DND-41 (cell line): Measurements from ENCODE around the gene SLC35F2.

ENCODE experiments used
- ATAC-seq: fragments of 200-7000 bp; cut with Tn5 transposase; 3 replicates; pipeline ENCODE4 v1.9.1; 2021; ENCODE audit warnings: low read depth; ENCODE audit not compliant: insufficient read depth
- DNase-seq: peaks from one replicate; pipeline ENCODE4 v3.0.0-alpha.2; 2020
- H2AFZ ChIP-seq: 2 replicates; pipeline ENCODE4 v1.6.0; 2012; ENCODE audit warnings: low read depth, low read length
- H3K27ac ChIP-seq: 2 replicates; pipeline ENCODE4 v1.5.1; 2012; ENCODE audit warnings: low read length, inconsistent platforms
- H3K27me3 ChIP-seq: fragments of 200-600 bp; sonication (generic); 2 replicates; pipeline ENCODE4 v1.6.0; 2012; ENCODE audit warnings: low read length, mild to moderate bottlenecking, inconsistent platforms; ENCODE audit not compliant: insufficient read depth, poor library complexity
- H3K36me3 ChIP-seq: 2 replicates; pipeline ENCODE4 v1.5.1; 2012; ENCODE audit warnings: low read length, inconsistent platforms; ENCODE audit not compliant: insufficient read depth
- H3K4me1 ChIP-seq: 2 replicates; pipeline ENCODE4 v1.5.1; 2012; ENCODE audit warnings: mild to moderate bottlenecking, low read length; ENCODE audit not compliant: insufficient read depth
- H3K4me2 ChIP-seq: 2 replicates; pipeline ENCODE4 v1.6.0; 2012; ENCODE audit warnings: mild to moderate bottlenecking, moderate library complexity, low read length, inconsistent platforms; ENCODE audit not compliant: insufficient read depth
- H3K4me3 ChIP-seq, 2 experiments: fragments of 200-600 bp in 1 of 2; shearing (Covaris generic) in 1 of 2; 2 replicates each; pipeline ENCODE4 v1.5.1; 2012 to 2016; ENCODE audit warnings: inconsistent platforms in 2 of 2, low read length in 2 of 2, mild to moderate bottlenecking in 2 of 2, low read depth in 1 of 2, moderate library complexity in 1 of 2
- H3K79me2 ChIP-seq: 2 replicates; pipeline ENCODE4 v1.6.0; 2012; ENCODE audit warnings: low read length, inconsistent platforms; ENCODE audit not compliant: insufficient read depth
- H3K9ac ChIP-seq: 2 replicates; pipeline ENCODE4 v1.6.0; 2012; ENCODE audit warnings: low read depth, mild to moderate bottlenecking, inconsistent platforms, low read length, moderate library complexity
- H3K9me3 ChIP-seq: 2 replicates; pipeline ENCODE4 v1.5.1; 2012; ENCODE audit warnings: low read length, moderate library complexity, mild to moderate bottlenecking, inconsistent platforms; ENCODE audit not compliant: insufficient read depth, severe bottlenecking
- H4K20me1 ChIP-seq: 2 replicates; pipeline ENCODE4 v1.6.0; 2012; ENCODE audit warnings: low read length; ENCODE audit not compliant: insufficient read depth
- EZH2 ChIP-seq: IDR thresholded peaks from 3 replicates; pipeline ENCODE4 v1.6.1; 2012; ENCODE audit warnings: borderline replicate concordance, low read depth, mild to moderate bottlenecking, moderate library complexity, low read length, inconsistent platforms; ENCODE audit not compliant: severe bottlenecking
- TF ChIP-seq, protein P1 (sequence below): IDR thresholded peaks from 2 replicates; pipeline ENCODE4 v1.5.1; 2012; ENCODE audit warnings: borderline replicate concordance, low read length, moderate library complexity, mild to moderate bottlenecking; ENCODE audit not compliant: poor library complexity, severe bottlenecking; ENCODE audit errors: extremely low read depth

Gene SLC35F2

GRCh38 chr11:107819361-107820014 is 39.1 kb downstream of the SLC35F2 start:
- H3K4me2 ChIP-seq, result no peak overlapping the region
- H3K27me3 ChIP-seq, result no peaks in the 10 kb centered on the region
- DNase-seq, result no peak
- no peak for ATAC-seq
- H2AFZ ChIP-seq, result no peak overlapping the region
- H3K79me2 ChIP-seq, result no peaks in the 10 kb centered on the region
- H3K4me3 ChIP-seq, result no peak overlapping the region
- H4K20me1 ChIP-seq, result no peaks in the 10 kb centered on the region
- no peaks in the 10 kb centered on the region for H3K4me1 ChIP-seq
- H3K27ac ChIP-seq, result no peak overlapping the region
- no peaks in the 10 kb centered on the region for H3K9me3 ChIP-seq
- H3K36me3 ChIP-seq, result no peaks in the 10 kb centered on the region
- H3K9ac ChIP-seq, result no peak overlapping the region
- no peak for TF ChIP-seq EZH2
- TF ChIP-seq, protein P1, sequence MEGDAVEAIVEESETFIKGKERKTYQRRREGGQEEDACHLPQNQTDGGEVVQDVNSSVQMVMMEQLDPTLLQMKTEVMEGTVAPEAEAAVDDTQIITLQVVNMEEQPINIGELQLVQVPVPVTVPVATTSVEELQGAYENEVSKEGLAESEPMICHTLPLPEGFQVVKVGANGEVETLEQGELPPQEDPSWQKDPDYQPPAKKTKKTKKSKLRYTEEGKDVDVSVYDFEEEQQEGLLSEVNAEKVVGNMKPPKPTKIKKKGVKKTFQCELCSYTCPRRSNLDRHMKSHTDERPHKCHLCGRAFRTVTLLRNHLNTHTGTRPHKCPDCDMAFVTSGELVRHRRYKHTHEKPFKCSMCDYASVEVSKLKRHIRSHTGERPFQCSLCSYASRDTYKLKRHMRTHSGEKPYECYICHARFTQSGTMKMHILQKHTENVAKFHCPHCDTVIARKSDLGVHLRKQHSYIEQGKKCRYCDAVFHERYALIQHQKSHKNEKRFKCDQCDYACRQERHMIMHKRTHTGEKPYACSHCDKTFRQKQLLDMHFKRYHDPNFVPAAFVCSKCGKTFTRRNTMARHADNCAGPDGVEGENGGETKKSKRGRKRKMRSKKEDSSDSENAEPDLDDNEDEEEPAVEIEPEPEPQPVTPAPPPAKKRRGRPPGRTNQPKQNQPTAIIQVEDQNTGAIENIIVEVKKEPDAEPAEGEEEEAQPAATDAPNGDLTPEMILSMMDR, result no peak

GRCh38 chr11:107818491-107818890 is 40.1 kb downstream of the SLC35F2 start:
- H3K4me2 ChIP-seq, result no peak overlapping the region
- no peak overlapping the region for H3K9ac ChIP-seq
- H3K79me2 ChIP-seq, result no peaks in the 10 kb centered on the region
- H3K27me3 ChIP-seq, result no peaks in the 10 kb centered on the region
- H3K36me3 ChIP-seq, result no peaks in the 10 kb centered on the region
- ATAC-seq, result no peak
- no peak overlapping the region for H2AFZ ChIP-seq
- no peak for DNase-seq
- TF ChIP-seq, protein P1, result no peak
- TF ChIP-seq EZH2, result no peak
- H3K4me1 ChIP-seq, result no peaks in the 10 kb centered on the region
- H4K20me1 ChIP-seq, result no peaks in the 10 kb centered on the region
- H3K27ac ChIP-seq, result no peak overlapping the region
- H3K9me3 ChIP-seq, result no peaks in the 10 kb centered on the region
- no peak overlapping the region for H3K4me3 ChIP-seq

DNA sequence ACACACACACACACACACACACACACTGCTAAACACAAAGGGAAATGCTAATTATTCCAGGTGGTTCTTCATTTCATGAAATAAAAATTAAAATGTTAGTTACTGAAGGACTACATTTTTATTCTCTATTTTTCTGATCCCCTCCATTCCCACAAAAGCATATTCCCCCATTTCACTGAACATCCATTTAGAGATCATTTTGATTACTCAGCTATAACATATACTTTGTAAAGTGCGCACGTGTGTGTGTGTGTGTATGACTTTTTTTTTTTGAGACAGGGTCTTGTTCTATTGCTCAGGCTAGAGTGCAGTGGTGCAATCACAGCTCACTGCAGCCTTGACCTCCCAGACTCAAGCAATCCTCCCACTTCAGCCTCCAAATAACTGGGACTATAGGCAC is 42.6 kb downstream of the SLC35F2 start:
- Histone ChIP-seq H3K4me3 (no peak overlapping the region), H3K27me3 (no peaks in the 10 kb centered on the region), H3K79me2 (no peaks in the 10 kb centered on the region), H4K20me1 (no peaks in the 10 kb centered on the region), H2AFZ (no peak overlapping the region), H3K4me1 (no peaks in the 10 kb centered on the region), H3K9me3 (no peaks in the 10 kb centered on the region), H3K36me3 (no peaks in the 10 kb centered on the region), H3K27ac (no peak overlapping the region), H3K4me2 (no peak overlapping the region), H3K9ac (no peak overlapping the region)
- no peak for ATAC-seq
- DNase-seq, result no peak
- TF ChIP-seq EZH2, result no peak
- TF ChIP-seq, protein P1, result no peak

DNA sequence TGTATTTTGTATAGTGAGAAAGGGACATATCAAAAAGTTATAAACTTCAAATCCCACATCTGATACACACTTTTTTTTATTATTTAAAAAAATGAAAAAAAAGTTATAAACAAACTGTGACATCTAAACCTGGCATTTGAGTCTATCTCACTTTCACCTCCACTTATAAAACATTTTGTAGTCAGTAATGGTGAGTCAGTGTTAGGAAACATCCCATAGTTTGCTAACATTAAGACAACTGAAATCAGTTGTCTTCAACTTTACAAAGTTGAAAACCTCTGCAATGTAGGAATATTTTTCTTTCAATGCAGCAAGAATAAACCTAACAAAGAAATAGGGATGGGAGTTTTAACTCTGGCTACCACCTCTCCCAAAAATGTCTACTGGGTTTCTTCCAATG is 47.7 kb downstream of the SLC35F2 start:
- no peaks in the 10 kb centered on the region for H3K36me3 ChIP-seq
- ATAC-seq, result no peak

More for the DNA sequence above, 47.7 kb downstream of the SLC35F2 start:
- no peak overlapping the region for H2AFZ ChIP-seq
- no peak overlapping the region for H3K4me3 ChIP-seq
- H3K27ac ChIP-seq, result no peak overlapping the region
- H3K79me2 ChIP-seq, result no peaks in the 10 kb centered on the region
- H3K9ac ChIP-seq, result no peak overlapping the region
- TF ChIP-seq EZH2, result no peak
- TF ChIP-seq, protein P1, result no peak
- H3K9me3 ChIP-seq, result no peaks in the 10 kb centered on the region
- H3K4me1 ChIP-seq, result no peaks in the 10 kb centered on the region
- no peaks in the 10 kb centered on the region for H3K27me3 ChIP-seq
- no peak for DNase-seq
- H4K20me1 ChIP-seq, result no peaks in the 10 kb centered on the region
- H3K4me2 ChIP-seq, result no peak overlapping the region
